ENCODE data around the gene ST6GAL1. TPM values are rescaled to one million over a fixed set of nuclear protein-coding genes. Genes with fewer than 3 reads are reported as not detected.

ST6GAL1 gene
- total and polyA plus RNA-seq, 2 experiments from 2014 or later = 17.6 to 65.1 TPM

GRCh38 chr3:186964616-186965015 is 34.3 kb downstream of the ST6GAL1 start:
- Histone ChIP-seq H3K4me1 (ENCODE audit: insufficient read depth) (peaks cover 60% of the 10 kb centered on the region), H3K9me2 (ENCODE audit: insufficient read depth) (no peaks in the 10 kb centered on the region), H3K4me3 (peak overlapping the region; percentile 24), H3K36me3 (ENCODE audit: insufficient read depth) (no peaks in the 10 kb centered on the region), H3F3A (replicated peaks; ENCODE audit: low read depth) (peaks cover 9% of the 10 kb centered on the region), H3K27ac (ENCODE audit: low read depth) (peak overlapping the region; percentile 95), H3K79me2 (replicated peaks; ENCODE audit: insufficient read depth) (peaks cover 42% of the 10 kb centered on the region), H2AFZ (no peak overlapping the region), H3K4me2 (peak overlapping the region; percentile 73), H3K27me3 (ENCODE audit: insufficient read depth) (no peaks in the 10 kb centered on the region), H4K20me1 (replicated peaks; ENCODE audit: insufficient read depth) (no peaks in the 10 kb centered on the region)
- H3K4me3 Mint-ChIP-seq = peak overlapping the region; percentile 32; the same call in 1 of the 3 replicates
- peak overlapping the region; percentile 94 for H3K27ac Mint-ChIP-seq
- peaks cover 75% of the 10 kb centered on the region for H3K4me1 Mint-ChIP-seq
- ATAC-seq (peak; percentile 67), DNase-seq (ENCODE audit: low spot score) (peak; percentile 54)
- H3K9me3 Mint-ChIP-seq = no peaks in the 10 kb centered on the region
- peaks cover 61% of the 10 kb centered on the region for H3K36me3 Mint-ChIP-seq (ENCODE audit: low read depth)
- H3K27me3 Mint-ChIP-seq (ENCODE audit: insufficient read depth, low read depth, poor library complexity) = peaks cover 11% of the 10 kb centered on the region
- no peak for TF ChIP-seq CTCF (conservative IDR thresholded peaks at IDR 0.05; ENCODE audit: low read depth in 2 of 2)

GRCh38 chr3:186965141-186965879 is 35.0 kb downstream of the ST6GAL1 start:
- peak overlapping the region; percentile 46 for H3K4me3 Mint-ChIP-seq
- H3K36me3 Mint-ChIP-seq (ENCODE audit: low read depth) = peaks cover 60% of the 10 kb centered on the region
- H3K4me1 ChIP-seq (ENCODE audit: insufficient read depth) = peaks cover 57% of the 10 kb centered on the region
- TF ChIP-seq CTCF (conservative IDR thresholded peaks at IDR 0.05; ENCODE audit: low read depth in 2 of 2) = no peak
- 0 out of 2 replicates have a peak, but pooled peaks have one; percentile 35 for TF ChIP-seq POLR2AphosphoS5 (IDR thresholded peaks at IDR 0.05; ENCODE audit: low read depth)
- peak; percentile 64 for DNase-seq (ENCODE audit: low spot score)
- peak overlapping the region; percentile 94 for H3K27ac Mint-ChIP-seq
- no peaks in the 10 kb centered on the region for H3K36me3 ChIP-seq (ENCODE audit: insufficient read depth)
- H3K4me1 Mint-ChIP-seq = peaks cover 70% of the 10 kb centered on the region
- H3K27ac ChIP-seq (ENCODE audit: low read depth) = peak overlapping the region; percentile 95
- H3K4me2 ChIP-seq = peak overlapping the region; percentile 73
- peaks cover 5% of the 10 kb centered on the region; the same call in 1 of the 2 replicates for H4K20me1 ChIP-seq (replicated peaks; ENCODE audit: insufficient read depth)
- H3K9me3 Mint-ChIP-seq = no peaks in the 10 kb centered on the region
- peaks cover 9% of the 10 kb centered on the region for H3F3A ChIP-seq (replicated peaks; ENCODE audit: low read depth)
- H3K9me2 ChIP-seq (ENCODE audit: insufficient read depth) = no peaks in the 10 kb centered on the region
- H3K27me3 Mint-ChIP-seq (ENCODE audit: insufficient read depth, low read depth, poor library complexity) = peaks cover 11% of the 10 kb centered on the region
- ATAC-seq = peak; percentile 47
- H3K27me3 ChIP-seq (ENCODE audit: insufficient read depth) = no peaks in the 10 kb centered on the region
- H3K4me3 ChIP-seq = peak overlapping the region; percentile 24
- no peak overlapping the region for H2AFZ ChIP-seq
- H3K79me2 ChIP-seq (replicated peaks; ENCODE audit: insufficient read depth) = peaks cover 35% of the 10 kb centered on the region

GRCh38 chr3:186966406-186966805 is 36.1 kb downstream of the ST6GAL1 start:
- ATAC-seq (no peak), DNase-seq (ENCODE audit: low spot score) (no peak)
- H3K36me3 ChIP-seq (ENCODE audit: insufficient read depth) = no peaks in the 10 kb centered on the region
- Mint-ChIP-seq H3K27ac (peak overlapping the region; percentile 94), H3K4me3 (peak overlapping the region; percentile 35; the same call in 1 of the 3 replicates), H3K9me3 (no peaks in the 10 kb centered on the region), H3K36me3 (ENCODE audit: low read depth) (peaks cover 63% of the 10 kb centered on the region), H3K27me3 (ENCODE audit: insufficient read depth, low read depth, poor library complexity) (peaks cover 11% of the 10 kb centered on the region), H3K4me1 (peaks cover 62% of the 10 kb centered on the region)
- H3K9me2 ChIP-seq (ENCODE audit: insufficient read depth) = no peaks in the 10 kb centered on the region
- H3F3A ChIP-seq (replicated peaks; ENCODE audit: low read depth) = peaks cover 9% of the 10 kb centered on the region
- H3K27me3 ChIP-seq (ENCODE audit: insufficient read depth) = no peaks in the 10 kb centered on the region
- H3K4me3 ChIP-seq = no peak overlapping the region
- peaks cover 9% of the 10 kb centered on the region; the same call in 1 of the 2 replicates for H4K20me1 ChIP-seq (replicated peaks; ENCODE audit: insufficient read depth)
- peaks cover 32% of the 10 kb centered on the region for H3K79me2 ChIP-seq (replicated peaks; ENCODE audit: insufficient read depth)
- H3K4me2 ChIP-seq = no peak overlapping the region
- peak overlapping the region; percentile 95 for H3K27ac ChIP-seq (ENCODE audit: low read depth)
- no peak overlapping the region for H2AFZ ChIP-seq
- peaks cover 56% of the 10 kb centered on the region for H3K4me1 ChIP-seq (ENCODE audit: insufficient read depth)
- no peak for TF ChIP-seq CTCF (conservative IDR thresholded peaks at IDR 0.05; ENCODE audit: low read depth in 2 of 2)
- no peak for TF ChIP-seq CREB1 (CRISPR knock-in tag; IDR thresholded peaks at IDR 0.05; ENCODE audit: low read depth)
- TF ChIP-seq JUNB (IDR thresholded peaks at IDR 0.05; ENCODE audit: unreplicated experiment) = no peak
- TF ChIP-seq NANOG (IDR thresholded peaks at IDR 0.05; ENCODE audit: borderline replicate concordance) = no peak
- no peak for TF ChIP-seq EZH2phosphoT487 (IDR thresholded peaks at IDR 0.05; ENCODE audit: unreplicated experiment)
- no peak for TF ChIP-seq ZNF331 (CRISPR knock-in tag; IDR thresholded peaks at IDR 0.05; ENCODE audit: low read depth)
- TF ChIP-seq POLR2AphosphoS5 (IDR thresholded peaks at IDR 0.05; ENCODE audit: low read depth) = no peak
- TF ChIP-seq STAT1 (IDR thresholded peaks at IDR 0.05; ENCODE audit: unreplicated experiment) = no peak
